CD4-positive, alpha-beta T cell treated with Interleukin-1 beta for 1 hour (primary cell): ENCODE measurements around the gene RAPSN.
A peak's percentile ranks its signal among the peaks of the same experiment; 100 is the strongest.

Experiments
- DNase-seq, 2 donors: peaks; one replicate each; pipeline ENCODE4 v3.0.0-alpha.2; 2020 to 2022

Gene RAPSN

GRCh38 chr11:47387944-47388696 lies 60.8 kb downstream of the RAPSN start:
- DNase-seq: peak in 1 of 2 donors; percentile 57
